ENCODE measurements around the gene DPPA3.
"Not testable (repeated sequence)": the region's sequence is repeated elsewhere in the genome, so short reads cannot be mapped to it uniquely, and the experiment has no call there.

Gene DPPA3
- 0 reads per million in 4 donors for total RNA-seq

- DNase-seq, result no peak
Observed at GRCh38 chr12:7711133-7711532, at the start of gene DPPA3. DPPA3 (plus strand) TSS chr12:7711433; CDS start chr12:7711571, 138 bp downstream.

GRCh38 chr12:7661741-7662140, 49.5 kb upstream of the DPPA3 start:
- no peak for DNase-seq

GRCh38 chr12:7666595-7666994, 44.6 kb upstream of the DPPA3 start:
- no peak for DNase-seq

- DNase-seq, result no peak
Observed at GRCh38 chr12:7667125-7667524, 44.1 kb upstream of the DPPA3 start.

- no peak for DNase-seq
Observed at GRCh38 chr12:7668171-7668570, 43.1 kb upstream of the DPPA3 start.

GRCh38 chr12:7675455-7675854, 35.8 kb upstream of the DPPA3 start:
- DNase-seq, result not testable (repeated sequence)

GRCh38 chr12:7677432-7677888, 33.8 kb upstream of the DPPA3 start:
- peak in 1 of 5 donors; percentile 6 for DNase-seq

- DNase-seq, result no peak
Observed at GRCh38 chr12:7678744-7679143, 32.5 kb upstream of the DPPA3 start.

- DNase-seq, result no peak
Observed at GRCh38 chr12:7679251-7680045, 31.8 kb upstream of the DPPA3 start.

- no peak for DNase-seq
Observed at GRCh38 chr12:7681535-7681934, 29.7 kb upstream of the DPPA3 start.

- DNase-seq, result no peak
Observed at GRCh38 chr12:7693793-7694192, 17.4 kb upstream of the DPPA3 start.

GRCh38 chr12:7694556-7695236, 16.5 kb upstream of the DPPA3 start:
- no peak for DNase-seq

- no peak for DNase-seq
Observed at GRCh38 chr12:7695237-7695560, 16.0 kb upstream of the DPPA3 start.

GRCh38 chr12:7695566-7696197, 15.6 kb upstream of the DPPA3 start, which contains the start of gene GDF3:
GDF3 (minus strand) TSS chr12:7695775; CDS start chr12:7695728, 47 bp downstream.
- no peak for DNase-seq

- DNase-seq, result no peak
Observed at GRCh38 chr12:7705846-7706245, 5.4 kb upstream of the DPPA3 start.

- no peak for DNase-seq
Observed at GRCh38 chr12:7709969-7710675, 1.1 kb upstream of the DPPA3 start.

- no peak for DNase-seq
Observed at GRCh38 chr12:7712841-7713442, 1.7 kb downstream of the DPPA3 start.

GRCh38 chr12:7716381-7716780, 5.1 kb downstream of the DPPA3 start:
- DNase-seq, result no peak

- no peak for DNase-seq
Observed at GRCh38 chr12:7719946-7720730, 8.9 kb downstream of the DPPA3 start.

- no peak for DNase-seq
Observed at GRCh38 chr12:7723926-7724325, 12.7 kb downstream of the DPPA3 start.

GRCh38 chr12:7729746-7730145, 18.5 kb downstream of the DPPA3 start:
- DNase-seq, result no peak

GRCh38 chr12:7730984-7731383, 19.8 kb downstream of the DPPA3 start:
- not testable (repeated sequence) for DNase-seq
